Muscle layer of colon (tissue), 2 donors: ENCODE results near the gene BHLHA15.

ENCODE experiments used
- H3K27ac ChIP-seq: one replicate; pipeline ENCODE4 v1.7.0; 2013; ENCODE audit warnings: low read depth, mild to moderate bottlenecking, low read length, moderate library complexity
- H3K27me3 ChIP-seq, 2 donors: one replicate each; pipeline ENCODE4 v1.7.0; 2013; ENCODE audit warnings: low read length in 2 of 2, mild to moderate bottlenecking in 2 of 2; ENCODE audit not compliant: insufficient read depth in 2 of 2, control insufficient read depth in 1 of 2
- H3K36me3 ChIP-seq: one replicate; pipeline ENCODE4 v1.7.0; 2013; ENCODE audit warnings: mild to moderate bottlenecking, low read length; ENCODE audit not compliant: insufficient read depth
- H3K4me1 ChIP-seq: one replicate; pipeline ENCODE4 v1.7.0; 2013; ENCODE audit warnings: mild to moderate bottlenecking, low read length; ENCODE audit not compliant: insufficient read depth
- H3K4me3 ChIP-seq, 2 donors: one replicate each; pipeline ENCODE4 v1.7.0; 2013; ENCODE audit warnings: low read length in 2 of 2, low read depth in 1 of 2, mild to moderate bottlenecking in 1 of 2, moderate library complexity in 1 of 2
- H3K9ac ChIP-seq: one replicate; pipeline ENCODE4 v1.7.0; 2013; ENCODE audit warnings: low read length
- H3K9me3 ChIP-seq: one replicate; pipeline ENCODE4 v1.7.0; 2013; ENCODE audit warnings: mild to moderate bottlenecking, low read length
- donor health status: abdominal sarcoma.
- donor health status: Adenocarcinoma of cecum.

The BHLHA15 gene

GRCh38 chr7:98232263-98232585 lies 21.0 kb downstream of the BHLHA15 start:
- Histone ChIP-seq H3K4me1 (no peaks in the 10 kb centered on the region), H3K4me3 (no peak overlapping the region), H3K9me3 (no peaks in the 10 kb centered on the region), H3K27ac (no peak overlapping the region), H3K9ac (no peak overlapping the region), H3K36me3 (no peaks in the 10 kb centered on the region), H3K27me3 (no peaks in the 10 kb centered on the region)

- H3K9me3 ChIP-seq, result no peaks in the 10 kb centered on the region
- no peaks in the 10 kb centered on the region for H3K36me3 ChIP-seq
- H3K4me1 ChIP-seq, result no peaks in the 10 kb centered on the region
Observed at GRCh38 chr7:98232799-98233198, 21.6 kb downstream of the BHLHA15 start.

GRCh38 chr7:98233219-98234070 lies 22.2 kb downstream of the BHLHA15 start:
- H3K27me3 ChIP-seq, result no peaks in the 10 kb centered on the region
- H3K27ac ChIP-seq, result no peak overlapping the region
- H3K9me3 ChIP-seq, result no peaks in the 10 kb centered on the region
- no peak overlapping the region for H3K9ac ChIP-seq
- H3K4me3 ChIP-seq, result no peak overlapping the region
- peaks cover 1% of the 10 kb centered on the region for H3K36me3 ChIP-seq
- no peaks in the 10 kb centered on the region for H3K4me1 ChIP-seq

More at GRCh38 chr7:98232799-98233198, 21.6 kb downstream of the BHLHA15 start:
- Histone ChIP-seq H3K27ac (no peak overlapping the region), H3K27me3 (no peaks in the 10 kb centered on the region), H3K4me3 (no peak overlapping the region), H3K9ac (no peak overlapping the region)

GRCh38 chr7:98234429-98235147 lies 23.3 kb downstream of the BHLHA15 start:
- Histone ChIP-seq H3K27me3 (no peaks in the 10 kb centered on the region), H3K4me3 (no peak overlapping the region), H3K27ac (no peak overlapping the region), H3K9me3 (no peaks in the 10 kb centered on the region), H3K9ac (no peak overlapping the region), H3K36me3 (peaks cover 11% of the 10 kb centered on the region), H3K4me1 (no peaks in the 10 kb centered on the region)

GRCh38 chr7:98235901-98236300 lies 24.7 kb downstream of the BHLHA15 start:
- H3K4me1 ChIP-seq, result no peaks in the 10 kb centered on the region
- H3K9ac ChIP-seq, result no peak overlapping the region
- H3K9me3 ChIP-seq, result no peaks in the 10 kb centered on the region
- H3K36me3 ChIP-seq, result peaks cover 11% of the 10 kb centered on the region
- H3K27me3 ChIP-seq, result no peaks in the 10 kb centered on the region
- H3K27ac ChIP-seq, result no peak overlapping the region
- no peak overlapping the region for H3K4me3 ChIP-seq

GRCh38 chr7:98236355-98237185 lies 25.3 kb downstream of the BHLHA15 start:
- Histone ChIP-seq H3K9ac (no peak overlapping the region), H3K4me3 (no peak overlapping the region), H3K36me3 (peaks cover 11% of the 10 kb centered on the region), H3K27me3 (no peaks in the 10 kb centered on the region), H3K4me1 (no peaks in the 10 kb centered on the region), H3K27ac (no peak overlapping the region), H3K9me3 (no peaks in the 10 kb centered on the region)

GRCh38 chr7:98238076-98238475 lies 26.8 kb downstream of the BHLHA15 start:
- Histone ChIP-seq H3K36me3 (peaks cover 11% of the 10 kb centered on the region), H3K27ac (no peak overlapping the region), H3K27me3 (no peaks in the 10 kb centered on the region), H3K9me3 (no peaks in the 10 kb centered on the region), H3K4me1 (no peaks in the 10 kb centered on the region), H3K9ac (no peak overlapping the region), H3K4me3 (no peak overlapping the region)

GRCh38 chr7:98238976-98239375 lies 27.7 kb downstream of the BHLHA15 start:
- H3K27me3 ChIP-seq, result no peaks in the 10 kb centered on the region
- H3K9ac ChIP-seq, result no peak overlapping the region
- H3K36me3 ChIP-seq, result peaks cover 11% of the 10 kb centered on the region
- no peaks in the 10 kb centered on the region for H3K9me3 ChIP-seq
- H3K4me1 ChIP-seq, result no peaks in the 10 kb centered on the region
- no peak overlapping the region for H3K4me3 ChIP-seq
- H3K27ac ChIP-seq, result no peak overlapping the region

GRCh38 chr7:98240961-98241673 lies 29.9 kb downstream of the BHLHA15 start:
- Histone ChIP-seq H3K36me3 (peaks cover 15% of the 10 kb centered on the region), H3K4me3 (no peak overlapping the region), H3K9ac (no peak overlapping the region), H3K9me3 (no peaks in the 10 kb centered on the region), H3K4me1 (no peaks in the 10 kb centered on the region), H3K27ac (no peak overlapping the region), H3K27me3 (no peaks in the 10 kb centered on the region)

GRCh38 chr7:98241674-98242241 lies 30.5 kb downstream of the BHLHA15 start:
- Histone ChIP-seq H3K27ac (no peak overlapping the region), H3K9ac (no peak overlapping the region), H3K4me1 (no peaks in the 10 kb centered on the region), H3K4me3 (no peak overlapping the region), H3K36me3 (peaks cover 15% of the 10 kb centered on the region), H3K9me3 (no peaks in the 10 kb centered on the region), H3K27me3 (no peaks in the 10 kb centered on the region)
